Measurements from ENCODE around the gene NLRP10.
"Not testable (repeated sequence)": the region's sequence is repeated elsewhere in the genome, so short reads cannot be mapped to it uniquely, and the experiment has no call there.

Gene NLRP10, protein sequence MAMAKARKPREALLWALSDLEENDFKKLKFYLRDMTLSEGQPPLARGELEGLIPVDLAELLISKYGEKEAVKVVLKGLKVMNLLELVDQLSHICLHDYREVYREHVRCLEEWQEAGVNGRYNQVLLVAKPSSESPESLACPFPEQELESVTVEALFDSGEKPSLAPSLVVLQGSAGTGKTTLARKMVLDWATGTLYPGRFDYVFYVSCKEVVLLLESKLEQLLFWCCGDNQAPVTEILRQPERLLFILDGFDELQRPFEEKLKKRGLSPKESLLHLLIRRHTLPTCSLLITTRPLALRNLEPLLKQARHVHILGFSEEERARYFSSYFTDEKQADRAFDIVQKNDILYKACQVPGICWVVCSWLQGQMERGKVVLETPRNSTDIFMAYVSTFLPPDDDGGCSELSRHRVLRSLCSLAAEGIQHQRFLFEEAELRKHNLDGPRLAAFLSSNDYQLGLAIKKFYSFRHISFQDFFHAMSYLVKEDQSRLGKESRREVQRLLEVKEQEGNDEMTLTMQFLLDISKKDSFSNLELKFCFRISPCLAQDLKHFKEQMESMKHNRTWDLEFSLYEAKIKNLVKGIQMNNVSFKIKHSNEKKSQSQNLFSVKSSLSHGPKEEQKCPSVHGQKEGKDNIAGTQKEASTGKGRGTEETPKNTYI

DNA sequence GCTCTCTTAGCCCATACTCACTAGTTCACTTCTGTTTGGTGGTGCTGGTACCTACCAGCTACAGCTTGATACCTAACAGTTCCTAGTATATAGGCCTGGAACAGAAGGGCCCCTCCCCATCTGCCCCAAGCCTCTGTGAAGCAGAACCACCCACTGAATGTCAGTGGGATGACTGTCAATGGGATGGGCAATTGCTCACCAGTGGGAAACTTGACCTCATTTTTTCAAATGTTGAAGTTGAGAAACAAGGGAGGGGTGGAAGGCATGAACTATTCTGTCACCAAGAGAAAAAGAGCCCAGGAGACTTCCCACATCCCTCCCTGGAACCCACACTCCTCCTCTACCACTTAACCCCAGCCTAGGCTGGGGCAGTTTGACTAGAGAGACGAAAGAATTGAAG is at the start of gene NLRP10:
TSS of gene NLRP10 (minus strand) at position 62 of the 400 bp plus-strand sequence. CDS start 1,952 bp downstream, outside the sequence.
- FAIRE-seq = no peak

DNA sequence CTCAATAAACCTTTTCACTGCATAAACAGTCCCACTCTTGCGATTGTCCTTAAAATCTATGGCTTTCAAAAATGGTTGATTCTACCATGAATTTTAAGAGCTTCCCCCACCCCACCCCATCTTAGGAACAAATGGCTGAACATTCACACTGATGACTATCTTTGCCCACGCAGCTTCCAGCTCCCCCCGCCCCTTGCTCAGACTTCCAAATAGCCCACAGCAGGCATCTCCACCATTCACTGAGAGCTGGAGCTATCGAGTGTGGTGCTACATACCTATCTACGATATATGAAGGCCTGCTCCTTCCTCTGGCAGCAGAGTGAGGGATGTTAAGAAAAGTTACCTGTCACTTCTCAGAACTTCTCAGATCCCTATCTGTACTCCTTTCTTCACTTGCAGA is 48.6 kb upstream of the NLRP10 start:
- no peak for FAIRE-seq

DNA sequence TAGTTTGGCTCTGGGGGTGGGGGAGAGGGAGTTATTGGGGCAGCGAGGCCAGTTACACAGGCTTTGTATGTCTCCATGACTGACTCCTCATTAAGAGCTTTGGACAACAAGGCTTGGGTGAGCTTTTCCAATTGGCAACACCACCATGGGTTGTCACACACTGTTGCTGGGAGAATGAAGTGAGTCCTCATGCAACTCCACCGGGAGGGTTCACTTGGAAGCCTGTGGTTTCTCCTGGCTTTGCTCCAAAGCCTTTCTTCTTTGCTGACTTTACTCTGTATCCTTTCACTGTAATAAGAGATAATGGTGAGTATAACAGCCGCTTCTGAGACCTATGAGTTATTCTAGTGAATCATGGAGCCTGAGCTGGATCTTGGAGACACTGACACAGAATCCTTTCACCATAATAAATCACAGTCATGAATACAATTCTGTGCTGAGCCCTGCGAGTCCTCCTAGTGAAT is 46.8 kb upstream of the NLRP10 start:
- FAIRE-seq = no peak

DNA sequence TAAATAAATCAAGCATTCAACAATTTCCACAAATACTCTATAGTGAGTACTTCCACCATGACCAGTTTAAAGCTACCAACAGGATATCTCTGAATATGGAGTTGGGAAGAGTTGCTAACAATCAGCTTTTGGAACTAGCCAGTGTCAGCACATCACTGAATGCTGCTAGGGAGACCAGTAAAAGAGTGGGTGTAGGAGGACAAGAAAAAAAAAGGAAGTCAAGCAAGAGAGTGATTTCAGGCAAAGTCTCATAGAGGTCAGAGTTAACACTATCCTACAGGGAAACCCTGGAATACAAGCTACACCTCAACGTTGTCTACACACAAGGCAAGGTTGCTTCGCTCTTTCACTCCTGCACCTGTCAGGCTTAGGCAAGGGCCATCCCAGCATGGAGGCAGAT is 46.1 kb upstream of the NLRP10 start:
- no peak for FAIRE-seq

DNA sequence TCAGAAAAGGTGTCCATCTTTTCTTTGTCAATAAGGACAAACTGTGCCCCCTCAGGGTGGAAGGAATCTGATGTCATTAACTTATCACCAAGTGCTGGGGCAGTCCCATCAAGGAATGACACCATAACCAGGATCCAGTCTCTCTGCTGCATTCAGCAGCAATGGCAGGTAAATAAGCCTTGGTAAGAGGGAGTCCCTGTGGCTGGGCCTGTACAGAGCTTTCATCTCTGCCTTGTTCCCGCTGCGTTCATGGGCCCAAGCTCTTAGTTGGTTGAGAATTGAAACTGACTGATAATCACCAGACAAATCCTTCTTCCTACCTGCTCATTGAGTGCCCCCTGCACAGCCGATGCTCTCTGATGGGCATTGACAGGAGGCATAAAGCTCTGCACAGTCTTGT is 44.6 kb upstream of the NLRP10 start:
- FAIRE-seq = no peak

DNA sequence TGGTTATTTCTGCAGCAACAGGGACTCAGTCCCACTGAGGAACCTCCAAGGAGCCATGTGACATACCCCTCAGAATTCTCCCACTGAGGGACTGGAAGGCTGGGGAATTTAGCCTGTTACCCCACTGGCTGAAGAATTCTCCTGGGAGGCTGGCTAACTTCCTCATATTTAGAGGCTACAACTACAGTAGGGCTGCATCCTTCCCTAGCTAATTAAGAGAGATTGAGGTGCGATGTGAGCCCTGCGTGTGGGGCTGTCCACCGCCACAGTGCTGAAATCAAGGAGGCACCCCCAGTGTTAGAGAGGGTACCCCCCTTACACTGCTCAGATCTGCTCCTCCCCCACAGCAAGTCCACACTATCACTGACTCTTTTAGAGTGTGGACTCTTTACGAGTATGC is 43.0 kb upstream of the NLRP10 start:
- FAIRE-seq = no peak

DNA sequence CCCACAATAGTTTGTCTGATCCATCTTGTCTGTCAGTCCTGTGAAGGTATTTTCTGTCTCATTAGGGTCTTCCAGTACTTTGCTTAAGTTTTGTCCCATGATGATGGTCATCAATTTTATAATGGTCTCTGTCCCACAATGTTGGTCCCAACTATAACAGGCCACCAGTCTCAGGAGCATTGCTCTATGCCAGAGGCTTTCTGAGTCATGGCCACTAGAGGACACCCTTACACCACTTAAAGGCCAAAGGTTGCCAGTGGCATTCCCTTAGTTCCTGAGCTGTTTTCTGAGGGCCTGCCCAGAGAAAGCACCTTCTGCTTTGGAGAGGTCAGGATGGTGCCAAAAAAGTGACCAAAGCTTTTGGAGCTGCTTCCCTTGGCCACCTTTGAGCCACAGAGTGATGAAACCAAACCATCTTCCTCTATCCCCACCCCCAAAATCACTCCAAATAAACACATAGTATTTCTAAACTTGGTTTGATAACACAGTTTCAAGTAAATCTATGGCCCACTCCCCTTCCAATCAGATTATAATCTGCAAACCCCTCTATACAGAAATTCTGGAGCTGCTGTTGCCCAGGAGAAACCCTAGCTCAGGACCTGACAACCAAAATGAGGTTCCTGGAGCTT is 41.2 kb upstream of the NLRP10 start:
- peak; percentile 72 for FAIRE-seq

DNA sequence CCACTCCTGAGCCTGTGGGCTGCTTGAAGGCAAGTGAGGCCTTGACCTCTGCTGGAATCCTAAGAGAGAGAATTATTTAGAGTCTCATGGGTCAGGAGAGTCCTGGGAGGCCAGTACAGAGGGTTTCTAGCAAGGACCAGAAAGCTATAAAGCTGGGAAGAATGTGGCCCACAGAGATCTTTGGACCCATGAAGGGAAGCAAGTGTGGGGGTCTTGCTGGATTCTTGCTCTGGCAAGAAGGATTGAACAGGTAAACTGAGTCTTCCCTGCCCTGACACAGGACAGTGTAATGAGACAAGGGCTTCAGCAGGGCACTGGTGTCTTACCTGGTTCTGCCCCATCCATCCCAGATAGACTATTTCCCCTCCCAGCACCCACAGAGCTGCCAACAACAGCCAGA is 40.3 kb upstream of the NLRP10 start:
- no peak for FAIRE-seq

DNA sequence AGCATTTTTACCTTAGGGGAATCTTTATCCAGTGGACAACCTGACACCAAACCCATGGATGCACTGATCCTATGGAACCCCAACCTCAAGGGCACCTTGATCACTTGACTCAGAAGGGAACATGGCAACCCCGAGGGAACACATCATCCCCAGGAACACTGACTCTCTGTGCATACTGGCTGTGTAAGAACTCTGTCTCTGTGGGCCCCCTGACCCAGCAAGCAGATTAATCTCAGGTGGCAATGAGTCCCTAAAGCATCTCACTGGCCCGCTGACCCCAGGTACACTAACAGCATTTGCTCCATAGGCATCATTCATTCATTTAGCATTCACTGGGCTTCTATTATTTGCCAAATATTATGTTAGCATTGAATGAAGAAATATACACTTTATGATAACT is 38.8 kb upstream of the NLRP10 start:
- FAIRE-seq = no peak

DNA sequence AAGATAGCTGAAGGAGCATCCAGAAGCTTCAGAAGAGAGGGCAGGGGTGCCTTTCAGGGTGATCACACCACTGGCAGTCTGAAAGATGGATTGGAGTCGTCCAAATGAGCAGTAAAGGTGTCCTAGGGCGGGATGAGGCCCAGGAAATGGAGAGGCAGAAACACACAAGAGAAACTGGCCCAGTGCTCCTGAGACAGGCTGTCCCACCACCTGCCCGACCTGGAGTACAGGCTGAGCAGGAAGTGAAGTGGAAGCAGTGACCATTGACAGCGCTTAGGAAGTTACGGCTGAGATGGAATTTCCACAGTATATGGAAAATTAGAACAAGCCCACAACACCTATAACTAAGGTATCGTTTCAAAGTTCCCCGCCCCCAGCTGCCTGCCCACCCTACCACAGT is 37.9 kb upstream of the NLRP10 start:
- no peak for FAIRE-seq

DNA sequence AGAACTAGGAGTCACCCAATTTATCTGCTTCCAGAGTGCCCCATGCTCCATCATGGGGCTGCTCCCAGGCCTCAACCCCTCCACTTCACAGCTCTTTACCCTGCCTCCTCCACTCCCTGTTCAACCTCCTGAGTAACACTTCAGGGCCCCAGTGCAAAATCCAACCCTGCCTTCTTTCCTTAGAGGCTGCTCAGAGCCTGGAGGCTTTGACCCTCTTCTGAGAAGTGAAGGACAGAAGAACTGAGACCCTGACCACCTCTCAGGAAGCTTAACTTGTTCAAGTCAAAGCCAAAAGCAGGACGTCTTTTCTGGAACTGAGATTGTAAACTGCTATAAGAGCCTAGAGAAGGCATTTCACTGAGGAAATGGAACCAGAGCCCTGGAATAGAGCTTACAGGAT is 37.4 kb upstream of the NLRP10 start:
- no peak for FAIRE-seq

DNA sequence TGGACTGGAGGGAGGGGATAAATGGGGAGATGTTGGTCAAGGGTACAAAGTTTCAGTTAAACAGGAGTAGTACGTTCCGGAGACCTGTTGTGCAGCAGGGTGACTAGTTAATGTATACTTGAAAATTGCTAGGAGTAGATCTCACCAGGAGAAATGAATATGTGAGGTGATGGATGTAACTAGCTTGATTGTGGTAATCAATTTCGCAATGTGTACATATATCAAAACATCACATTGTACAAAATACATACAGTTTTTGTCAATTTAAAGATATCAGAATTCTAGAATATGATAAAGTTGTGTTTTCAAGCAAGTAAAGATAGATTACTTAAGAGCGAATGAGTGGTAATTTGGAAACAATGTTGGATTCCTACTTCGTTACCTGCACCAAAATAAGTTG is 35.1 kb upstream of the NLRP10 start:
- no peak for FAIRE-seq

DNA sequence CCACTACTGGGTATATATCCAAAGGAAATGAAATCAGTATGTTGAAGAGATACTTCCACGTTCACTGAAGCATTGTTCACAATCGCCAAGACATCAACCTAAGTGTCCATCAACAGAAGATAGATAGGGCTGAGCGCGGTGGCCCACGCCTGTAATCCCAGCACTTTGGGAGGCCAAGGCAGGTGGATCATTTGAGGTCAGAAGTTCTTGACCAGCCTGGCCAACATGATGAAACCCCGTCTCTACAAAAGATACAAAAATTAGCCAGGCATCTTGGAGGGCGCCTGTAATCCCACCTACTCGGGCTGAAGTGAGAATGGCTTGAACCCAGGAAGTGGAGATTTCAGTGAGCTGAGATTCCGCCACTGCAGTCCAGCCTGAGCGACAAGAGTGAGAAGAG is 34.5 kb upstream of the NLRP10 start:
- FAIRE-seq = no peak

DNA sequence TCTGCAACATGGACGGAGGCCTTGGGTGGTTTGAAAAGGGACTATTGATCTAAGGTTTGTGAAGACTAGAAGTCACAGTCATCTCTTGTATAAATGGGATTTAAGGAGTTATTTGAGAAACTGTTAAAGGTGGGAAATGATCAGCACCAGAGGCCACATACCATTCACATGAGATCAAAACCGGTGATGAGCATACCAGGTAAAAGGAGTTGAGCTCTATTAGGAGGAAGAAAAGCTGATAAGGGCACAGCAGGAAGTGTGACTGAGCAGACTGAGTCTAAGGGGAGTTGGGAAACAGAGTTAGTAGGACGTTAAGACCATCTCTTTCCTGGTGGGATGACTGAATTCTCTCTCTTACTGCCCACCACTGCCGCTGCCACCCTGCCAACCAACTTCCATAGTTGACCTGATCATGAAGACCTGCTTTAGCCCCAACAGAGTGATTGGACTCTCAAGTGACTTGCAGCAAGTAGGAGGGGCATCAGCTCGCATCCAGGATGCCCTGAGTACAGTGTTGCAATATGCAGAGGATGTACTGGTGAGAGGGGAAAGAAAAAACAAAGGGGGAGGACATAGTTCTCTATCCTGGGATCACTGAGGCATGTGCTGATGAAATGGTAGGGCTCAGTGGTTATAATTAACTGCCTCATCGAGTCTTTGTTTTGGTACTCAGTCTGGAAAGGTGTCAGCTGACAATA is 29.5 kb upstream of the NLRP10 start:
- no peak for FAIRE-seq

DNA sequence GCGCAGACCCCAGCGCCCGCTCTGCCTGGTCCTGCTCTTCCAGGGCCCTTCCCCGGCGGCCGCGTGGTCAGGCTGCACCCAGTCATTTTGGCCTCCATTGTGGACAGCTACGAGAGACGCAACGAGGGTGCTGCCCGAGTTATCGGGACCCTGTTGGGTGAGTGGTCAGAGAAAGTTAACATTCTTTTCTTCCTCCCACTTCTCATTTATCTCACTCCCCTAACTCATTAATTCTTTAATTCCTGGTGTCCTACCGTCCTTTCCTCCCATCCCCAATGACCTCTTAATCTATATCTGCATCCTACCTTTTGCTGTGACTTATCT is 22.3 kb upstream of the NLRP10 start:
- not testable (repeated sequence) for FAIRE-seq

DNA sequence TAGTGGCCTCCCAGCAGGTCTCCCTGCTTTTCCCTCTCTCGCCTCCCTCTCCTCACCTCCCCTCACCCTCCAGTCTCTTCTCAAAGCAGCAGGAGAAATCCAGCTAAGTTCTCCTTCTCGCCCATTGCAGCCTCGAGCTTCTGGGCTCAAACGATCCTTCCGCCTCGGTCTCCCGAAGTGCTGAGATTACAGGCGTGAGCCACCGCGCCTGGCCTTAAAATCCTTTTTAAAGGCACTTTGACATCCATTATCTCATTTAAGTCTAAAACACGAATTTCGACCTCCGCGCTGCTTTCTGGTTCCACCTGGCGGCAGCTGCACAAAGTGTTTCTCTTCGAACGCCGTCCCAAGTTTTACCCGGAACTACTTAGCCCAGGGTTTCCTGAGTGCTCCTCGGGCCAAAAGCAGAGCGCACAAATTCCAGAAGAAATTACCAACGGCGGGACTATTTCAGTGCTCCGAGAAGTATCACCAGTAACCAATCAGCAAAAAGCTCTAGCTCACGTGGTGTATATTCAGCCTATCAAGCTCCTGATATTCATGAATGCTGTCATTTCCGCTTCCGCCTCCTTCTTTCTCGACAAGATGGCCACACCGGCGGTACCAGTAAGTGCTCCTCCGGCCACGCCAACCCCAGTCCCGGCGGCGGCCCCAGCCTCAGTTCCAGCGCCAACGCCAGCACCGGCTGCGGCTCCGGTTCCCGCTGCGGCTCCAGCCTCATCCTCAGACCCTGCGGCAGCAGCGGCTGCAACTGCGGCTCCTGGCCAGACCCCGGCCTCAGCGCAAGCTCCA is 21.7 kb upstream of the NLRP10 start, which contains the start of gene EIF3F:
TSS of gene EIF3F (plus strand) at position 570 of the 792 bp plus-strand sequence. CDS start at position 586, 16 bp downstream.
- FAIRE-seq = peak; percentile 98

DNA sequence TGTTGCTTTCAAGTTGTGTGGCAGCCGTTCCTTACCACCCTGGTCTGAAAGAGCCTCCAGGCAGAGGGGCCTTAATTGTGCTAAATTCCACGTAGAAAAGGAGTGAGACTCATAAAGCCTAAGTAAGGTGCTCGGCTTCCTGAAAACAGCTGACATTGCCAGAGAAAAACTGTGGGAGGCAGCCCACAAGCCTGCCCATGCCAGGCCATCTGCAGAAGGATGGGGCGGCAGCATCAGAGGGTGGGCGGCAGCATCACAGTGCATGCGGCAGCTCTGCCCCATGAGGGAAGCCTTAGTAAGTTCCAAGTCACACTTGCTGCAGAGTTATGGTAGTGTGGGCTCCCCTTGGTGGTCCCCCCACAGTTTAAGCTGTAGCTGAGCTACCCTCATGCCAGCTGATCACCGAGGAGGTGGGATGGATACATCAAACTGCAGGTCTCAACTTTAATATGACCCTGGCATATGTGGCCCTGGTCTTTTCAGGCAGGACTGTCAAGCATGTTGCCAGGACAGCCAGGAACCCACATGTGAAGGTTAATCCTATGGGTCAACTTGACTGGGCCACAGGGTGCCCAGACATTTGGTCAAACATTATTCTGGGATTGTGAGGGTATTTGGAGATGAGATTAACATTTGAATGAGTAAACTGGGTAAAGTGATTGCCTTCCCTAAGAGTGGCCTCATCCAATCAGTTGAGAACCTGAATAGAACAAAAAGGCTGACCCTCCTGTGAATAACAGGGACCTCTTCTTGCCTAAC is 18.8 kb upstream of the NLRP10 start:
- no peak for FAIRE-seq

DNA sequence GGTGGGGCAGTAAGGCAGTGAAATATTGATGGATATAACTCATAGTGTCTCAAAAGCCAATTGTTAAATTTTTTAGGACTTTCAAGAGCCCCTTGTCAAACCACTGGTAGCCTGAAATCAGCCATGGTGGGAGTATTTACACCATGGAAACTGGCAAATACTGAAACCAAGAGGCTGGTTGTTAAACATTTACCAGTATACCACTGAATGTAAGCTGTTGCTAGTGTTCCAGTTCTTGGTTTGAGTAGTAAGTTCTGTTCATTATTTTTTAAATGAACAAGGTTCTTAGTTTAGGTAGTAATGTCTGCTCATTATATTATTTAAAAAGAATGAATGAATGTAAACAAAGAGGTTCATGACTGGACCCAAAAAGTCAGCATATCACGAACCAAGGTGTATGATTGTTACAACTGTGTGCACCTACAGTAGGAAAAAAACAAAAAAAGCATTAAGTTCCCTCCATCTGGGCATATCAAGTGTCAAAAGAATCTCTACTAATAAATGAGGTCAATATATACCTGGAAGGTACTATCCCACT is 17.4 kb upstream of the NLRP10 start:
- FAIRE-seq = no peak

DNA sequence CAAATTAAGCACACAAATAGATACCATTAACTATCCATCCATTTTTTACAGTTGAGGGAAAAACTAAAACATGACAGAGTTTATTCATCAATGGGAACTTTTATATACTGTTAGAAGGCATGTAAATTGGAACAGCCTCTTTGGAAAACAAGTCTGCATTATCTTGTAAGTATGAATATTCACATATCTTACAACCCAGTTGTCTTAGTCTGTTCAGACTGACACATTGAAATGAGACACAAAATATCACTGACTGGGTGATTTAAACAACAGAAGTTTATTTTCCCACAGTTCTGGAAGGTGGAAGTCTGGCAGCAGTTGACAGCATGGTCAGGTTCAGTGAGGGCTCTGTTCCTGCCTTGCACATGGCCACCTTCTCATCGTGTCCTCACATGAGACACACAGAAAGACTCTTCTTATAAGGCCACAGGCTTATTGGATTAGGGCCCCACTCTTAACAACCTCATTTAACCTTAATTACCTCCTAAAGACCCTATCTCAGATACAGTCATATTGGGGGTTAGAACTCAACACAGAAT is 16.4 kb upstream of the NLRP10 start:
- no peak for FAIRE-seq

DNA sequence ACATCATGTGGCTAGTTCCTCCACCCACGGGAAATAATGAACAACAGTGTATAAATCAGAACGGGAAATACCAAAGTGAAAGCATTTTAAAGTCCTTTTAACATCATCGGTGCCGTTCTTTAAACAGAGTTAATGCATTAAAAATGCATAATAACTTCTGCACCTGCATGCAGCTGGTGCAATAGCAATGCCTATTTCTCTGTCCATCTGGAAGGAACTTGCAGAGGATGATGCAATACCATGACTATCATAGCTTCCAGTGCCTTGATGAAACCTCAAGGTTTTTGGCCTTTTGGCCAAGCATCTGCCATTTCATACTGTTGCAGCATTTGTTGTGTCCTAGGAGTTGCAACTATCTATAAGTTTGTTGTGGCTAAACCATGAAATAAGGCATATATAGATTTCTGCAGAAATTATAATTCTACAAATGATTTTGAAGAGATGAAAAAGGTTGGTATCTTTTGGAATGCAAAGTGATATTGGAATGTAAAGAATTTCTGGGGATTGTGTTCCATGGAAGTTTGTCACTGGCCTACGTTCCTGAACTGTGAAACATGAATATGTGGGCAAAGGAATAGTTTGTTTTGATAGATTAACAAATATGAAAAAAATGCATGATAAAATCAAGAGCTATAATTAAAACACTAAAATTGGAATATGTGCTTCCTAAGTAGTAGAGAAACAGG is 12.1 kb upstream of the NLRP10 start:
- no peak for FAIRE-seq
